GM23338 (cell line): Measurements from ENCODE around the gene RPS2. TPM values are rescaled to one million over a fixed set of nuclear protein-coding genes. Genes with fewer than 3 reads are reported as not detected.
A peak's percentile ranks its signal among the peaks of the same experiment; 100 is the strongest.

ENCODE experiments used
- ATAC-seq: fragments of 200-7000 bp; cut with Tn5 transposase; 3 replicates; pipeline ENCODE4 v1.9.1; 2020
- DNase-seq: peaks from one replicate; pipeline ENCODE4 v3.0.0-alpha.2; 2015; ENCODE audit warnings: low spot score
- H2AFZ ChIP-seq: fragments of 200-600 bp; sonication (generic); 2 replicates; pipeline ENCODE4 v1.8.0; 2016; ENCODE audit warnings: antibody characterized with exemption, mild to moderate bottlenecking, moderate library complexity
- H3F3A ChIP-seq: fragments of 200-600 bp; sonication (generic); replicated peaks from 2 replicates; pipeline ENCODE4 v1.8.0; 2017; ENCODE audit warnings: antibody characterized with exemption, mixed run types, low read depth
- H3K27ac ChIP-seq: fragments of 200-600 bp; sonication (generic); 2 replicates; pipeline ENCODE4 v1.6.1; 2016; ENCODE audit warnings: low read depth
- H3K27me3 ChIP-seq: fragments of 200-600 bp; sonication (generic); 2 replicates; pipeline ENCODE4 v1.8.0; 2016; ENCODE audit warnings: mild to moderate bottlenecking, mixed run types, moderate library complexity; ENCODE audit not compliant: insufficient read depth
- H3K36me3 ChIP-seq: fragments of 200-600 bp; sonication (generic); 2 replicates; pipeline ENCODE4 v1.8.0; 2016; ENCODE audit warnings: mild to moderate bottlenecking; ENCODE audit not compliant: insufficient read depth
- H3K4me1 ChIP-seq: fragments of 200-600 bp; sonication (generic); 2 replicates; pipeline ENCODE4 v1.8.0; 2016; ENCODE audit warnings: mild to moderate bottlenecking, moderate library complexity; ENCODE audit not compliant: insufficient read depth
- H3K4me2 ChIP-seq: fragments of 200-600 bp; sonication (generic); 2 replicates; pipeline ENCODE4 v1.7.1; 2017; ENCODE audit warnings: mixed run types
- H3K4me3 ChIP-seq: fragments of 200-600 bp; sonication (generic); 2 replicates; pipeline ENCODE4 v1.6.1; 2016; ENCODE audit warnings: mixed run types
- H3K79me2 ChIP-seq: fragments of 200-600 bp; sonication (generic); replicated peaks from 2 replicates; pipeline ENCODE4 v1.8.0; 2017; ENCODE audit warnings: mild to moderate bottlenecking; ENCODE audit not compliant: insufficient read depth
- H3K9me2 ChIP-seq: fragments of 200-600 bp; sonication (generic); 2 replicates; pipeline ENCODE4 v1.8.0; 2017; ENCODE audit not compliant: insufficient read depth
- H4K20me1 ChIP-seq: fragments of 200-600 bp; sonication (generic); replicated peaks from 2 replicates; pipeline ENCODE4 v1.8.0; 2017; ENCODE audit warnings: mild to moderate bottlenecking; ENCODE audit not compliant: insufficient read depth
- H3K27ac Mint-ChIP-seq: 2 replicates; pipeline ENCODE4 v1.8.0; 2020; ENCODE audit warnings: inconsistent platforms, mild to moderate bottlenecking, moderate library complexity, mixed read lengths
- H3K27me3 Mint-ChIP-seq: 3 replicates; pipeline ENCODE4 v1.8.0; 2022; ENCODE audit warnings: low read depth, mild to moderate bottlenecking, moderate library complexity, mixed read lengths, inconsistent platforms; ENCODE audit not compliant: insufficient read depth, poor library complexity
- H3K36me3 Mint-ChIP-seq: 3 replicates; pipeline ENCODE4 v1.8.0; 2021; ENCODE audit warnings: low read depth, mild to moderate bottlenecking, inconsistent platforms, moderate library complexity, mixed read lengths
- H3K4me1 Mint-ChIP-seq: 3 replicates; pipeline ENCODE4 v1.8.0; 2020; ENCODE audit warnings: mild to moderate bottlenecking, inconsistent platforms, mixed read lengths
- H3K4me3 Mint-ChIP-seq: 3 replicates; pipeline ENCODE4 v1.8.0; 2021; ENCODE audit warnings: moderate library complexity, mild to moderate bottlenecking, inconsistent platforms, mixed read lengths
- H3K9me3 Mint-ChIP-seq: 3 replicates; pipeline ENCODE4 v1.8.0; 2020; ENCODE audit warnings: moderate library complexity, mild to moderate bottlenecking, inconsistent platforms, mixed read lengths
- EZH2 ChIP-seq: fragments of 200-600 bp; sonication (generic); IDR thresholded peaks from one replicate; pipeline ENCODE4 v1.8.0; 2017; ENCODE audit warnings: antibody characterized with exemption, mild to moderate bottlenecking, low read depth; ENCODE audit not compliant: unreplicated experiment
- EZH2phosphoT487 ChIP-seq: fragments of 200-600 bp; sonication (generic); IDR thresholded peaks from one replicate; pipeline ENCODE4 v1.8.1; 2018; ENCODE audit warnings: antibody characterized with exemption; ENCODE audit not compliant: unreplicated experiment
- JUNB ChIP-seq: IDR thresholded peaks from one replicate; pipeline ENCODE4 v1.6.1; 2016; ENCODE audit warnings: antibody characterized with exemption; ENCODE audit not compliant: unreplicated experiment
- NANOG ChIP-seq: IDR thresholded peaks from 2 replicates; pipeline ENCODE4 v1.6.1; 2016; ENCODE audit warnings: antibody characterized with exemption, borderline replicate concordance
- STAT1 ChIP-seq: IDR thresholded peaks from one replicate; pipeline ENCODE4 v1.6.1; 2016; ENCODE audit warnings: antibody characterized with exemption; ENCODE audit not compliant: unreplicated experiment
- ZNF114 ChIP-seq: fragments of 250-450 bp; sonication (Bioruptor Pico); IDR thresholded peaks from 2 replicates; pipeline ENCODE4 v1.5.0; 2020; ENCODE audit warnings: mild to moderate bottlenecking, moderate library complexity
- ZNF462 ChIP-seq: fragments of 250-450 bp; sonication (Bioruptor Pico); IDR thresholded peaks from 2 replicates; pipeline ENCODE4 v1.5.0; 2020; ENCODE audit warnings: mild to moderate bottlenecking, moderate library complexity
- polyA plus RNA-seq: library from polyadenylated mRNA; unstranded; fragments of >200 nt; fragmentation: Nextera tagmentation; extraction: Ambion mirVana; gene quantifications from 2 replicates; pipeline ENCODE4 v1.2.1, GENCODE V29; 2016
- total RNA-seq: library from RNA; depleted of rRNA; stranded (reverse); fragments of >200 nt; shearing (Covaris generic); gene quantifications from 2 replicates; pipeline ENCODE4 v1.2.3, GENCODE V29; 2014

The RPS2 gene
- total and polyA plus RNA-seq, 2 experiments from 2014 or later = 3,786 to 3,992 TPM

DNA sequence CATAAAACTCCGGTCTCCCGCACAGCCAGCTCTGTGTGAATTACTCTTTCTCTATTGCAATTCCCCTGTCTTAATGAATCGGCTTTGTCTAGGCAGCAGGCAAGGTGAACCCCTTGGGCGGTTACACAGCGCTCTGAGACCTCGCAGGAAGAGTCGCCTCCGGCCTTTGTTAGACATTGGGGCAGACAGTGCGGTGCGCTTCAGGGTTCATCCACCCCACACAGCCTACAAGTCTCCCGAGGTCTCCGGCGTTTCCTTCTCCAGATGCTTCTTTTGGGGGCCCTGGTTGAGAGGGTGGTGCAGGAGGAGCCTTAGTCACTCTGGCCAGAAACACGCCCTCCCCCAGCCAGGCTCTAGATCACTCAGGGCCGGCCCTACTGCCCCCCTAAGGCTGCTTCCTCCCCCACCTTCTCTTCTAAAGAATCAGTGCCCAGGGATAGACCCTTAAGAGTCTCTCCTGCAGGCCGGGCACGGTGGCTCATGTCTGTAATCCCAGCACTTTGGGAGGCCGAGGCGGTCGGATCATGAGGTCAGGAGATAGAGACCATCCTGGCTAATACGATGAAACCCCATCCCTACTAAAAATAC, 19.9 kb downstream of the RPS2 start:
- Mint-ChIP-seq H3K4me3 (peak overlapping the region; percentile 85), H3K36me3 (no peaks in the 10 kb centered on the region; the same call in 2 of the 3 replicates), H3K27ac (peak overlapping the region; percentile 80; the same call in 1 of the 2 replicates), H3K27me3 (peaks cover 14% of the 10 kb centered on the region), H3K9me3 (no peaks in the 10 kb centered on the region), H3K4me1 (peaks cover 20% of the 10 kb centered on the region)
- ATAC-seq (no peak), DNase-seq (no peak)
- H3K4me3 ChIP-seq = no peak overlapping the region
- H3K27me3 ChIP-seq = no peaks in the 10 kb centered on the region
- H3K79me2 ChIP-seq = no peaks in the 10 kb centered on the region
- H3K27ac ChIP-seq = no peak overlapping the region
- no peak overlapping the region for H3K4me2 ChIP-seq
- no peaks in the 10 kb centered on the region; the same call in 1 of the 2 replicates for H4K20me1 ChIP-seq
- H3K36me3 ChIP-seq = no peaks in the 10 kb centered on the region
- no peak for TF ChIP-seq EZH2phosphoT487
- TF ChIP-seq NANOG = no peak
- no peak for TF ChIP-seq STAT1
- TF ChIP-seq ZNF462 = no peak
- TF ChIP-seq JUNB = no peak
- no peak for TF ChIP-seq ZNF114
- TF ChIP-seq EZH2 = no peak
- H3K9me2 ChIP-seq = no peaks in the 10 kb centered on the region
- peaks cover 15% of the 10 kb centered on the region; the same call in 1 of the 2 replicates for H3K4me1 ChIP-seq
- H3F3A ChIP-seq = 0 out of 2 replicates have a peak, but pooled peaks cover 10% of the 10 kb centered on the region
- H2AFZ ChIP-seq = no peak overlapping the region
